HCT116 (cell line): ENCODE measurements around the gene DRAXIN. TPM values are rescaled to one million over a fixed set of nuclear protein-coding genes. Genes with fewer than 3 reads are reported as not detected.

Experiments
- ATAC-seq: fragments of 200-7000 bp; cut with Tn5 transposase; 2 replicates; pipeline ENCODE4 v1.9.1; 2020; ENCODE audit warnings: mild to moderate bottlenecking, moderate library complexity
- BruUV-seq: library from RNA; stranded (reverse); fragments of 400-500 nt; replicated peaks from 2 replicates; lab custom pipeline; 2021; lab: Mats Ljungman, UMichigan
- CTCF ChIA-PET: fragments of 300-600 bp; sonication (Branson Sonifier 250); formaldehyde crosslinking; loops from one replicate; lab custom pipeline; 2021; ENCODE audit warnings: antibody characterized with exemption; lab: Charles Lee
- POLR2A ChIA-PET: fragments of 300-600, 350-600 bp; sonication (Branson Sonifier 250); formaldehyde crosslinking; loops from one replicate; lab custom pipeline; 2021; ENCODE audit warnings: antibody characterized with exemption; lab: Charles Lee
- RAD21 ChIA-PET, 2 experiments: fragments of 300-600 bp; sonication (Branson Sonifier 250); formaldehyde crosslinking; loops; one replicate each; lab custom pipeline; 2023; ENCODE audit warnings: low total read pairs in 2 of 2; ENCODE audit not compliant: uncharacterized antibody in 2 of 2, unreplicated experiment in 2 of 2, low non-redundant PET in 1 of 2; lab: Charles Lee
- DNase-seq: peaks from one replicate; pipeline ENCODE4 v3.0.0-alpha.2; 2010; ENCODE audit warnings: low read depth, low spot score
- H2AFZ ChIP-seq: fragments of 200-600 bp; shearing (Covaris generic), sonication (generic); 2 replicates; pipeline ENCODE4 v1.6.1; 2017; ENCODE audit warnings: low read depth, mixed run types, mixed read lengths, antibody characterized with exemption, low read length; ENCODE audit not compliant: poor library complexity, severe bottlenecking
- H3K27ac ChIP-seq: 2 replicates; pipeline ENCODE4 v1.5.1; 2012; ENCODE audit warnings: low read depth, low read length
- H3K27me3 ChIP-seq: fragments of 200-600 bp; sonication (generic); 2 replicates; pipeline ENCODE4 v1.6.1; 2016; ENCODE audit warnings: mixed run types, low read length, mixed read lengths; ENCODE audit not compliant: insufficient read depth
- H3K36me3 ChIP-seq, 2 experiments: fragments of 200-500 bp in 1 of 2; fragments of 200-600 bp in 1 of 2; sonication (Bioruptor generic) in 1 of 2; sonication (generic) in 1 of 2; 2 replicates each; pipeline versions ENCODE4 v1.5.1 to v1.6.1; 2014 to 2016; ENCODE audit warnings: low read length in 2 of 2, inconsistent platforms in 1 of 2, mixed read lengths in 1 of 2, mixed run types in 1 of 2; ENCODE audit not compliant: insufficient read depth in 2 of 2, control insufficient read depth in 1 of 2
- H3K4me1 ChIP-seq, 2 experiments: fragments of 200-600 bp in 1 of 2; sonication (generic) in 1 of 2; 2 replicates each; pipeline versions ENCODE4 v1.5.1 to v1.6.1; 2012 to 2017; ENCODE audit warnings: low read length in 2 of 2, inconsistent platforms in 1 of 2, mild to moderate bottlenecking in 1 of 2, mixed read lengths in 1 of 2, mixed run types in 1 of 2, moderate library complexity in 1 of 2; ENCODE audit not compliant: insufficient read depth in 2 of 2, control insufficient read depth in 1 of 2
- H3K4me2 ChIP-seq: fragments of 200-600 bp; sonication (generic); 2 replicates; pipeline ENCODE4 v1.6.1; 2017; ENCODE audit warnings: mixed run types, low read length, mixed read lengths
- H3K4me3 ChIP-seq, 2 experiments: fragments of 200-600 bp in 1 of 2; sonication (generic) in 1 of 2; replicated peaks in 1 of 2; 2 replicates each; pipeline ENCODE4 v1.5.1; 2011 to 2016; ENCODE audit warnings: low read length in 2 of 2, control low read depth in 1 of 2, low read depth in 1 of 2, mild to moderate bottlenecking in 1 of 2, mixed read lengths in 1 of 2, mixed run types in 1 of 2
- H3K79me2 ChIP-seq: fragments of 200-600 bp; sonication (generic); 2 replicates; pipeline ENCODE4 v1.6.1; 2017; ENCODE audit warnings: mild to moderate bottlenecking, mixed run types, low read length, moderate library complexity, mixed read lengths; ENCODE audit not compliant: insufficient read depth
- H3K9ac ChIP-seq: fragments of 200-600 bp; sonication (generic); 2 replicates; pipeline ENCODE4 v1.6.1; 2016; ENCODE audit warnings: low read length, mixed read lengths
- H3K9me2 ChIP-seq: fragments of 200-600 bp; sonication (generic), shearing (Covaris generic); 2 replicates; pipeline ENCODE4 v1.6.1; 2017; ENCODE audit warnings: mixed run types, mild to moderate bottlenecking, moderate library complexity; ENCODE audit not compliant: insufficient read depth
- H3K9me3 ChIP-seq, 2 experiments: fragments of 200-500 bp in 1 of 2; fragments of 200-600 bp in 1 of 2; sonication (Bioruptor generic) in 1 of 2; sonication (generic) in 1 of 2; 2 replicates each; pipeline ENCODE4 v1.6.1; 2014 to 2017; ENCODE audit warnings: low read length in 2 of 2, mixed read lengths in 2 of 2, inconsistent platforms in 1 of 2, low read depth in 1 of 2, mild to moderate bottlenecking in 1 of 2, mixed run types in 1 of 2, moderate library complexity in 1 of 2; ENCODE audit not compliant: control insufficient read depth in 1 of 2, insufficient read depth in 1 of 2
- H4K20me1 ChIP-seq: fragments of 200-600 bp; sonication (generic), shearing (Covaris generic); 2 replicates; pipeline ENCODE4 v1.6.1; 2017; ENCODE audit warnings: mixed run types, mild to moderate bottlenecking, moderate library complexity; ENCODE audit not compliant: insufficient read depth
- EZH2phosphoT487 ChIP-seq: fragments of 200-600 bp; IDR thresholded peaks from 2 replicates; pipeline ENCODE4 v1.6.1; 2018; ENCODE audit warnings: antibody characterized with exemption, borderline replicate concordance
- POLR2A ChIP-seq: IDR thresholded peaks from 2 replicates; pipeline ENCODE4 v1.7.0; 2011; ENCODE audit warnings: borderline replicate concordance; ENCODE audit not compliant: insufficient read depth, insufficient read length; ENCODE audit errors: extremely low read depth
- SRF ChIP-seq: IDR thresholded peaks from 2 replicates; pipeline ENCODE4 v1.6.1; 2012; ENCODE audit warnings: low read depth
- TCF7L2 ChIP-seq: IDR thresholded peaks from 2 replicates; pipeline ENCODE4 v1.7.0; 2011; ENCODE audit warnings: borderline replicate concordance, inconsistent platforms; ENCODE audit not compliant: insufficient read depth, insufficient read length; ENCODE audit errors: extremely low read depth
- ZFX ChIP-seq: fragments of 450-650 bp; IDR thresholded peaks from 2 replicates; pipeline ENCODE4 v1.6.1; 2017
- intact Hi-C: fragments of 100-400 bp; cut with micrococcal nuclease; formaldehyde crosslinking; loops from 2 replicates; pipeline ENCODE4 v1.10.0; 2022
- total RNA-seq: library from RNA; stranded (reverse); gene quantifications from one replicate; pipeline ENCODE4 v1.2.1, GENCODE V29; 2021; ENCODE audit not compliant: unreplicated experiment
- TF ChIP-seq, protein P1 (sequence below): IDR thresholded peaks from 2 replicates; pipeline ENCODE4 v1.6.1; 2012
- TF ChIP-seq, protein P2 (sequence below): IDR thresholded peaks from 2 replicates; pipeline ENCODE4 v1.6.1; 2012; ENCODE audit warnings: low read depth
- TF ChIP-seq, protein P3 (sequence below), 3 experiments: fragments of 200-600 bp in 1 of 3; sonication (generic) in 1 of 3; IDR thresholded peaks in 2 of 3; conservative IDR thresholded peaks in 1 of 3; 2 replicates each; pipeline ENCODE4 v1.5.1; 2012 to 2017; ENCODE audit warnings: low read depth in 2 of 3, low read length in 2 of 3, antibody characterized with exemption in 1 of 3, borderline replicate concordance in 1 of 3, control low read depth in 1 of 3, mild to moderate bottlenecking in 1 of 3, mixed read lengths in 1 of 3, mixed run types in 1 of 3, moderate library complexity in 1 of 3; ENCODE audit not compliant: insufficient read depth in 1 of 3
- TF ChIP-seq, protein P4 (sequence below): IDR thresholded peaks from 2 replicates; pipeline ENCODE4 v1.6.1; 2011; ENCODE audit warnings: mild to moderate bottlenecking, low read length, moderate library complexity; ENCODE audit not compliant: insufficient replicate concordance; ENCODE audit errors: extremely low read depth

Gene DRAXIN
- total RNA-seq, 1 experiment from 2014 or later = 0.47 TPM

DNA sequence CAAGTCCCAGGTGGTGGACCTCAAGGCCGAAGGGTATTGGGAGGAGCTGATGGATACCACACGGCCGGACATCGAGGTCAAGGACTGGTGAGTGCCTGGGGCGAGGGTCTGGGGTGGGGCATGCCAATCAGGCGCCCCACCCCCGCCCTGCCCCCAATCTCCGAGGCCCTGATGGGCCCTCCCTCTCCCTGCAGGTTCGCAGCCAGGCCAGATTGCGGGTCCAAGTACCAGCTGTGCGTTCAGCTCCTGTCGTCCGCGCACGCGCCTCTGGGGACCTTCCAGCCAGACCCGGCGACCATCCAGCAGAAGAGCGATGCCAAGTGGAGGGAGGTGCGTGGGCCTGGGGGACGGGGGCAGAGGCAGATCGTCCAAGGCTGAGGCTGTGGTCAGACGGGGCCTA is 33.0 kb upstream of the DRAXIN start:
- no peaks in the 10 kb centered on the region for H3K9me3 ChIP-seq
- ChIA-PET RAD21 (no interaction called here), POLR2A (no interaction called here), CTCF (interaction anchor here (0.5 kb wide), 1 partner anchor 59 kb away, joined by 4 read pairs; no protein-coding TSS in a partner anchor)
- peaks cover 19 to 25% of the 10 kb centered on the region in 2 experiments for H3K36me3 ChIP-seq
- no peak overlapping the region for H2AFZ ChIP-seq
- no peak overlapping the region for H3K4me3 ChIP-seq
- ATAC-seq (no peak), DNase-seq (no peak)
- no peaks in the 10 kb centered on the region for H3K9me2 ChIP-seq
- peaks cover 12 to 26% of the 10 kb centered on the region in 2 experiments for H3K4me1 ChIP-seq
- peaks cover 10% of the 10 kb centered on the region; the same call in 1 of the 2 replicates for H3K79me2 ChIP-seq
- no peaks in the 10 kb centered on the region for H4K20me1 ChIP-seq
- no TSS peak for BruUV-seq
- H3K27ac ChIP-seq = no peak overlapping the region
- no peaks in the 10 kb centered on the region for H3K27me3 ChIP-seq
- intact Hi-C loops = no loop called here
- H3K9ac ChIP-seq = no peak overlapping the region
- H3K4me2 ChIP-seq = no peak overlapping the region
- TF ChIP-seq, protein P1, sequence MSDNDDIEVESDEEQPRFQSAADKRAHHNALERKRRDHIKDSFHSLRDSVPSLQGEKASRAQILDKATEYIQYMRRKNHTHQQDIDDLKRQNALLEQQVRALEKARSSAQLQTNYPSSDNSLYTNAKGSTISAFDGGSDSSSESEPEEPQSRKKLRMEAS = no peak

DNA sequence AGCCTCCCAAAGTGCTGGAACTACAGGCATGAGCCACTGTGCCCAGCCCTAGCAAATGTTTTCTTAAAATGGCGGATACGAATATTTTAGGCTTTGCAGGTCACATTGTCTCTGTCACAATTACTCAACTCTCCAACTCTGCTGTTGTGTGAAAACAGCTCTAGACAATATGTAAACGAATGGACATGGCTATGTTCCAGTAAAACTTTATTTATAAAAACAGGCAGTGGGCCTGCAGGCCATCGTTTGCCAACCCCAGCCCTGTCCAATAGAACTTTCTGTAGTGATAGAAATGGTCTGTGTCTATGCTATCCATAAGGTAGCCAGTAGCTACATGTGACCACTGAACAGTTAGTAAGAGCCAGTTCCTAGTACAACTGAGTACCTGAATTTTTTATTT is 31.8 kb upstream of the DRAXIN start:
- RAD21 ChIA-PET = no interaction called here
- H3K36me3 ChIP-seq = peaks cover 19 to 25% of the 10 kb centered on the region in 2 experiments
- TF ChIP-seq EZH2phosphoT487 (no peak), ZFX (no peak), SRF (no peak), TCF7L2 (no peak), POLR2A (no peak)
- TF ChIP-seq, protein P2, sequence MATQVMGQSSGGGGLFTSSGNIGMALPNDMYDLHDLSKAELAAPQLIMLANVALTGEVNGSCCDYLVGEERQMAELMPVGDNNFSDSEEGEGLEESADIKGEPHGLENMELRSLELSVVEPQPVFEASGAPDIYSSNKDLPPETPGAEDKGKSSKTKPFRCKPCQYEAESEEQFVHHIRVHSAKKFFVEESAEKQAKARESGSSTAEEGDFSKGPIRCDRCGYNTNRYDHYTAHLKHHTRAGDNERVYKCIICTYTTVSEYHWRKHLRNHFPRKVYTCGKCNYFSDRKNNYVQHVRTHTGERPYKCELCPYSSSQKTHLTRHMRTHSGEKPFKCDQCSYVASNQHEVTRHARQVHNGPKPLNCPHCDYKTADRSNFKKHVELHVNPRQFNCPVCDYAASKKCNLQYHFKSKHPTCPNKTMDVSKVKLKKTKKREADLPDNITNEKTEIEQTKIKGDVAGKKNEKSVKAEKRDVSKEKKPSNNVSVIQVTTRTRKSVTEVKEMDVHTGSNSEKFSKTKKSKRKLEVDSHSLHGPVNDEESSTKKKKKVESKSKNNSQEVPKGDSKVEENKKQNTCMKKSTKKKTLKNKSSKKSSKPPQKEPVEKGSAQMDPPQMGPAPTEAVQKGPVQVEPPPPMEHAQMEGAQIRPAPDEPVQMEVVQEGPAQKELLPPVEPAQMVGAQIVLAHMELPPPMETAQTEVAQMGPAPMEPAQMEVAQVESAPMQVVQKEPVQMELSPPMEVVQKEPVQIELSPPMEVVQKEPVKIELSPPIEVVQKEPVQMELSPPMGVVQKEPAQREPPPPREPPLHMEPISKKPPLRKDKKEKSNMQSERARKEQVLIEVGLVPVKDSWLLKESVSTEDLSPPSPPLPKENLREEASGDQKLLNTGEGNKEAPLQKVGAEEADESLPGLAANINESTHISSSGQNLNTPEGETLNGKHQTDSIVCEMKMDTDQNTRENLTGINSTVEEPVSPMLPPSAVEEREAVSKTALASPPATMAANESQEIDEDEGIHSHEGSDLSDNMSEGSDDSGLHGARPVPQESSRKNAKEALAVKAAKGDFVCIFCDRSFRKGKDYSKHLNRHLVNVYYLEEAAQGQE = no peak
- TF ChIP-seq, protein P1 = no peak
- TF ChIP-seq, protein P3, sequence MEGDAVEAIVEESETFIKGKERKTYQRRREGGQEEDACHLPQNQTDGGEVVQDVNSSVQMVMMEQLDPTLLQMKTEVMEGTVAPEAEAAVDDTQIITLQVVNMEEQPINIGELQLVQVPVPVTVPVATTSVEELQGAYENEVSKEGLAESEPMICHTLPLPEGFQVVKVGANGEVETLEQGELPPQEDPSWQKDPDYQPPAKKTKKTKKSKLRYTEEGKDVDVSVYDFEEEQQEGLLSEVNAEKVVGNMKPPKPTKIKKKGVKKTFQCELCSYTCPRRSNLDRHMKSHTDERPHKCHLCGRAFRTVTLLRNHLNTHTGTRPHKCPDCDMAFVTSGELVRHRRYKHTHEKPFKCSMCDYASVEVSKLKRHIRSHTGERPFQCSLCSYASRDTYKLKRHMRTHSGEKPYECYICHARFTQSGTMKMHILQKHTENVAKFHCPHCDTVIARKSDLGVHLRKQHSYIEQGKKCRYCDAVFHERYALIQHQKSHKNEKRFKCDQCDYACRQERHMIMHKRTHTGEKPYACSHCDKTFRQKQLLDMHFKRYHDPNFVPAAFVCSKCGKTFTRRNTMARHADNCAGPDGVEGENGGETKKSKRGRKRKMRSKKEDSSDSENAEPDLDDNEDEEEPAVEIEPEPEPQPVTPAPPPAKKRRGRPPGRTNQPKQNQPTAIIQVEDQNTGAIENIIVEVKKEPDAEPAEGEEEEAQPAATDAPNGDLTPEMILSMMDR (IDR thresholded peaks at IDR 0.05 in 2 of 3, conservative IDR thresholded peaks at IDR 0.05 in 1 of 3; ENCODE audit: borderline replicate concordance in 1 of 3, insufficient read depth in 1 of 3, low read depth in 2 of 3, low read length in 2 of 3) = no peak
- TF ChIP-seq, protein P4, sequence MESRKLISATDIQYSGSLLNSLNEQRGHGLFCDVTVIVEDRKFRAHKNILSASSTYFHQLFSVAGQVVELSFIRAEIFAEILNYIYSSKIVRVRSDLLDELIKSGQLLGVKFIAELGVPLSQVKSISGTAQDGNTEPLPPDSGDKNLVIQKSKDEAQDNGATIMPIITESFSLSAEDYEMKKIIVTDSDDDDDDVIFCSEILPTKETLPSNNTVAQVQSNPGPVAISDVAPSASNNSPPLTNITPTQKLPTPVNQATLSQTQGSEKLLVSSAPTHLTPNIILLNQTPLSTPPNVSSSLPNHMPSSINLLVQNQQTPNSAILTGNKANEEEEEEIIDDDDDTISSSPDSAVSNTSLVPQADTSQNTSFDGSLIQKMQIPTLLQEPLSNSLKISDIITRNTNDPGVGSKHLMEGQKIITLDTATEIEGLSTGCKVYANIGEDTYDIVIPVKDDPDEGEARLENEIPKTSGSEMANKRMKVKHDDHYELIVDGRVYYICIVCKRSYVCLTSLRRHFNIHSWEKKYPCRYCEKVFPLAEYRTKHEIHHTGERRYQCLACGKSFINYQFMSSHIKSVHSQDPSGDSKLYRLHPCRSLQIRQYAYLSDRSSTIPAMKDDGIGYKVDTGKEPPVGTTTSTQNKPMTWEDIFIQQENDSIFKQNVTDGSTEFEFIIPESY = no peak
- TF ChIP-seq, all 23 proteins: peak for 0
- ATAC-seq = no peak
- no peak overlapping the region for H3K27ac ChIP-seq
- H3K9me2 ChIP-seq = no peaks in the 10 kb centered on the region
- H3K4me1 ChIP-seq = peaks cover 14 to 30% of the 10 kb centered on the region in 2 experiments
- no peaks in the 10 kb centered on the region for H3K9me3 ChIP-seq
- H3K4me3 ChIP-seq = no peak overlapping the region
- no TSS peak for BruUV-seq
- intact Hi-C loops = no loop called here
- no peak overlapping the region for H2AFZ ChIP-seq
- H3K4me2 ChIP-seq = no peak overlapping the region
- no peak for DNase-seq
- CTCF ChIA-PET = no interaction called here
- H4K20me1 ChIP-seq = no peaks in the 10 kb centered on the region
- POLR2A ChIA-PET = no interaction called here
- peaks cover 10% of the 10 kb centered on the region; the same call in 1 of the 2 replicates for H3K79me2 ChIP-seq
- H3K9ac ChIP-seq = no peak overlapping the region
- H3K27me3 ChIP-seq = no peaks in the 10 kb centered on the region
